Right ventricle myocardium inferior (tissue), 1 donor: Measurements from ENCODE around the gene ZNF716. TPM values are rescaled to one million over a fixed set of nuclear protein-coding genes. Genes with fewer than 3 reads are reported as not detected.

Experiments
- microRNA-seq: library from miRNA; unstranded; fragments of <30 nt; microRNA quantifications from one replicate; pipeline ENCODE4 v1.2.0, GENCODE V29; 2020
- total RNA-seq: library from RNA; stranded (reverse); fragmentation: NEBNext Ultra II Directional; extraction: Animal tissue kit (Norgen Biotek cat#: 25700); gene quantifications from one replicate; pipeline ENCODE4 v1.2.1, GENCODE V29; 2021
- donor health status: DM: no; HTN: yes; CAD: no; lungs with severe emphysema.

The ZNF716 gene
- total RNA-seq, 1 donor from 2014 or later, result not detected

Small RNA genes within 50 kb of the gene (microRNA-seq; reads per million reads assigned to microRNA genes)
- gene MIR3147, result not detected
